OCI-M1 (cell line): ENCODE results near the gene HP.
A peak's percentile ranks its signal among the peaks of the same experiment; 100 is the strongest.
"Not testable (repeated sequence)": the region's sequence is repeated elsewhere in the genome, so short reads cannot be mapped to it uniquely, and the experiment has no call there.

ENCODE experiments used
- DNase-seq: peaks from one replicate; lab custom pipeline; 2025; lab: John Stamatoyannopoulos, UW

The HP gene, protein sequence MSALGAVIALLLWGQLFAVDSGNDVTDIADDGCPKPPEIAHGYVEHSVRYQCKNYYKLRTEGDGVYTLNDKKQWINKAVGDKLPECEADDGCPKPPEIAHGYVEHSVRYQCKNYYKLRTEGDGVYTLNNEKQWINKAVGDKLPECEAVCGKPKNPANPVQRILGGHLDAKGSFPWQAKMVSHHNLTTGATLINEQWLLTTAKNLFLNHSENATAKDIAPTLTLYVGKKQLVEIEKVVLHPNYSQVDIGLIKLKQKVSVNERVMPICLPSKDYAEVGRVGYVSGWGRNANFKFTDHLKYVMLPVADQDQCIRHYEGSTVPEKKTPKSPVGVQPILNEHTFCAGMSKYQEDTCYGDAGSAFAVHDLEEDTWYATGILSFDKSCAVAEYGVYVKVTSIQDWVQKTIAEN

DNA sequence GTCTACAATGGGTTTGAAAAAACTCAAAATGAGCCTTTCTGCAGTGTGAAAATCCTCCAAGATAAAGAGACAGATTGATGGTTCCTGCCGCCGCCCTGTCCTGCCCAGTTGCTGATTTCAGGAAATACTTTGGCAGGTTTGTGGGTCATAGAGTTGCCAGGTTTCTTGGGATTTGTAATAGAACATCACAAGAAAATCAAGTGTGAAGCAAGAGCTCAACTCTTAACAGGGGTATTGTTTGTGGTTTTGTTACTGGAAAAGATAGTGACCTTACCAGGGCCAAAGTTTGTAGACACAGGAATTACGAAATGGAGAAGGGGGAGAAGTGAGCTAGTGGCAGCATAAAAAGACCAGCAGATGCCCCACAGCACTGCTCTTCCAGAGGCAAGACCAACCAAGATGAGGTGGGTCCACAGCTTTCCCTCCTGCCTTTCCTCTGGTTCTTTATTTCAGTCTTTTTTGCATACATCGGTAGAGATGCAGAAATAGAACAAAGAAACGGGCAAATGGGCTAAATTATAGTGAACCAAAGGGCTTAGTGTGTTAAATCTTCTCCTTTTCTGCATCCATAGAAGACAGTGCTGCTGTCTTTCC, at the start of gene HP:
Gene HP (plus strand): TSS at position 252 of the 594 bp plus-strand sequence. CDS start 148 bp downstream, at position 400.
- DNase-seq = peak; percentile 47

DNA sequence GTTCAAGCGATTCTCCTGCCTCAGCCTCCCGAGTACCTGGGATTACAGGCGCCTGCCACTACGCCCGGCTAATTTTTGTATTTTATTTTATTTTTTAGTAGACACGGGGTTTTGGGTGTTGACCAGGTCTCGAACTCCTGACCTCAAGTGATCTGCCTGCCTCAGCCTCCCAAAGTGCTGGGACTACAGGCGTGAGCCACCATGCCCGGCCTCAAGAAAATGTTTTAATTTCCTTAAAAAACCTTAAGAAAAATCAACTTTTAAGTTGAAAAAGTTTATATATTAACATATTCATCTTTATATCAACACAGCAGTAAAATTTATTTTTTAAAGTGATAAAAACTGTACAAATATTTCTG, 46.3 kb upstream of the HP start:
- DNase-seq = not testable (repeated sequence)

DNA sequence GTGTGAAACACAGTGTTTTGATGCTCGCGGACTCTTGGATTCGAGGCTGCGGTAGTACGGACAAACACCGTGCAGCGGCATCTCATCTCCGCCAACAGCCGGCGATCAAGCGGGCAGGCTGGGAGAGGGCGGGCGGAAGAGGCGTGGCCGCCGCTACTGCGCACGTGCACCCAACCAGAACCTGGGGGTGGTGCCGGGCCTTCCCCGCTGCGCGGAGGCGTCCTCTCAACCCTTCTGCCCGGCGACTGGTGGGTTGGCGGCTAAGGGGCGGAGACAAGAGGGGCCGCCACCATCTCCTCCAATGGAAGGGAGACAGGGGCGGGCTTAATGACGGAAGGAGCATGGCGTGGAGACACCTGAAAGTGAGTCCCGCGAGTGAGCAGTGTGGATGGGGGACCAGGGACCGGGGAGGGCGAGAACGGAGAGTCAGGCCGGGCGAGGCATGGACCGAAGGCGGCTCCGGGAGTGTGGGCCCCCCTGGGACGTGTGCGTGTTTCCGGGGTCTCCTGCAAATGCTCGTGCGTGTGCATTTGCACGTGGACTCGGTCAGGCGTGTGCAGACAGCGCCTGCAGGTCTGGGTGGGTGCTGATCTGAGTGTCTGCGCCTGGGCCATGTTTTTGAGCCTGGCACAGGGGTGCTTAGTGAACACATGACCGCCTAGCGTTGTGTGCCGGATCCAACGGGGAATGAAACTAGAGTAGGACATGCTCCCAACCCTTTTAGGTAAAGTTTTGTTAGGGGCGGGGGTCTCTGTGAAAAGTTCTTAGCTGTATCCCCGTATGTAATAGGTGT, 45.7 kb upstream of the HP start, which contains the start of gene DHODH:
Gene DHODH (plus strand): TSS at position 321 of the 793 bp plus-strand sequence. CDS start 21 bp downstream, at position 342.
- DNase-seq = peak; percentile 98

DNA sequence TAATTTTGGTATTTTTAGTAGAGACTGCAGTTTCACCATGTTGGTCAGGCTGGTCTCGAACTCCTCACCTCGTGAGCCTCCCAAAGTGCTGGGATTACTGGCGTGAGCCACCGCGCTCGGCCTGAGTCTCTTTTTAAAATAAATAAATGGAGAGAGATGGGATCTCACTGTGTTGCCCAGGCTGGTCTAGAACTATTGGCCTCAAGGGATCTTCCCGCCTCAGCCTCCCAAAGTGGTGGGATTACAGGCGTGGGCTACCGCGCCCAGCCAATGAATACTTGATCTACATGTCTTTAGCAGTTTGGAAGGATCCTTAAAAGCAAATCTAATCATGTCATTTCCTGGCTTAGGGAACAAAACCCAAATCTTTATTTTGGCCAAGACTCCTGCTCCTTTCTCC, 44.5 kb upstream of the HP start:
- DNase-seq = no peak

DNA sequence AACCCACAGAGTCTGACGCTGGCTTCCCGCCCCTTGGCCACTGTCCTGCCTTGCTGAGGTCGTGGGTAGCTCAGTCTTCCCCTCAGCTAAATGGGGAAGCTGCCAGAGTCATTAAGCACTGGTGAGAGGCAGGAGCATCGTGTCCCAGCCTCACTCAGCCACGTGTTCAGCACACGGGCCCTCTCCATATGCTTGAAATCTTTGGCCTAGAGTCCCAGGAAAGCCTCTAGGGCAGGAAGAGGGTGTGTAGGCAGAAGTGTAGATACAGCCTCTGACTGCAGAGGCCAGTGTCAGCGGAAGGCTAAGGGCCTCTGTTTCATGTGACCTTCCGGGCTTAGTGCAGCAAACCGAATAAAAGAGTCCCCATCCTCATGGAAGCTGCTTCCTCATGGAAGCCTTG, 41.7 kb upstream of the HP start:
- no peak for DNase-seq

DNA sequence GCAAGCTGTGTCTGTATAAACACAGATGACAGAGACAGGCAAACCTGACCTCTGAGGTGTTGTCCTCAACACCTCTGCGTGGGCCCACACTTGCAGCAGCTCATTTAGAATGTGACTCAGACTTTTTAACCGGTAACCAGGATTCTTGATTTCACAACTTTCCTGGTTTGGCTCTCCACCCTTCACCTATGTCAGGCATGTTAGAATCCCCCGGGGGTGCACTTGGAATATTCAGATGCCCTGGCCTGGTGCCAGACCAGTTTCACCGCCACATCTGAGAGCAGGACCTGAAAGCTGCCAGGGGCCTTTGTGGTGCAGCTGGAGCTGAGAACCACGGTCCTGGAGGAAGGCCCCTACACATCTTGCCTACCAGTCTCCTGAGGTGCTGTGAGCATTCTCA, 40.9 kb upstream of the HP start:
- DNase-seq = no peak

DNA sequence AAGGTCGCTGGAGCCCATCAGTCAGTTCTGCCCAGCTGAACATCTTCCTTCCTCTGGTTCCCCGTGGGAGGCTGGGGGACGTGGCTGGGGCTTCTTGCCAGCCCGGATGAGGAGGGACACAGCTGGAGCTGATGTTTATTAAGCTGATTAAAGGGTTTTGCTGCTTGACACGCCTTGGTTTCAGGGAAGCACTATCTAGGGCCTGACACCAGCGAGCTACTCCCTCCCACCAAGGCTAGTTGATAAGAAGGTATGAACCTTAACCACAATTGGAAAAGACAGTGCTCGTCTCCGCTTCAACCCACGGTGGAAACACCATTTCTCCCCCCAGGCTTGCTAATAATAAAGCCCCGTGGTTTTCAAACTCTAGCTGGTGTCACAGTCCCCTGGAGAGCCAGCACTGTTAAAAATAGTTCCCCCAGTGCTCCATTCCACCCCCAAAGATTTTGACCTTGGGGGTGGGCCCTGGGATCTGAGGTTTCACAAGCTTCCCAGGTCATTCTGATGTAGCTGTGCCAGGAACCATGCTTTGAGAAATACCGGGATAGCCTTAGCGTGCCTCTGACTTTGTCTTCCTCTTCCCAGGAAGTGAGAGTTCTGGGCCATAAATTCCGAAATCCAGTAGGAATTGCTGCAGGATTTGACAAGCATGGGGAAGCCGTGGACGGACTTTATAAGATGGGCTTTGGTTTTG, 40.3 kb upstream of the HP start:
- DNase-seq = peak; percentile 80

DNA sequence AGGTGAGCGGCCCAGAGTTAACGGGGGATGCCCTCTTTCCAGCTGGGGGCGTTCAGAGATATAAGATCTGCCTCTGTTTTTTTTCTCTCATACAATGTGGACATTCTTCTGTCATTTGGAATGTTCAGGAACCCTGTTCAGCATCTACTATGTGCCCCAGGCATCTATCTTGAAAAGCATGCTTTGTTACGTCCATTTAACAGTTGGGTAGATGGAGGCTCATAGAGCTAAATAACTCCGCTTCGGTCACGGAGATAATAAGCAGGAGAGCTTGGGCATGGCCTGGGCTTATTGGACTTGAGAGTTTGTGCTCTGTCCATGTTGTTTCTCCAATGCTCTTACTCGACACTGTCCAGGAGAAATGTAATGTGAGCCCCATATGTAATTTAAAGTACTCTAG, 39.6 kb upstream of the HP start:
- DNase-seq = no peak

DNA sequence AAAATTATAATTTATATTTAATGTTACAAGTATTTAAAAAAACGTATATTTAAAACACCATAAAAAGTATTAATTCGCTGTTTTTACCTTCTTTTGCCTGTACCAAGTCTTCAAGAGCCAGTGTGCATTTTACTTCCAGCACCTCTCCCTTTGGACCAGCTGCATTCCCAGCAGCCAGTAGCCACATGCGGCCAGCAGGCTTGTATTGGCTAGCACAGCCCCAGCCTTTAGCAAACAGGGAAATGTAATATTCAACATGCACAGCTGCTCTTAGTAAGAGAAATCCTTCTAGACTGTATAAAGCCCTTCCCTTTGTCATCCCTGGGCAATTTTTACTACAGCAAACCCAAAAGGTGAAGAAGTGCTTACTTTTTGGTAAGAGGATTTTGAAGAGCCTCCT, 39.2 kb upstream of the HP start:
- no peak for DNase-seq

DNA sequence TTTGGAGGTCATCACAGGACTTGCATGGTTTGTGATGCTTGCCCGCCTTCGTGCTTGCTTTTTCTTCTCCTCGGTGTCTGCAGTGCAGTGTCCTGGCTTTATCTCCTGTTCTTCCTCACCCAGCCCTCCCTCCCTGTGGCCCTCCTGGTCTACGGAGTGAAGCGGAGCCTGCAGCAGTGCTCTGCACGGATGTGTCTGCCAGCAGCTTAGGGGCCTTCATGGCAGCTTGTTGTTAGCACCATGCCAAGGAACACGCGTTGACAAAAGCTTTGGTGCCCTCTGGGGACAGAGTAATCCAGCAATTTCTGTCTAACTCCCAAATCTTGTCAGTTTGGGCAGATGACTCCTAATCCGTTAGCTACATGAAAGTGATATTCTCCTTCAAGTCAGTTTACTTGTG, 35.8 kb upstream of the HP start:
- DNase-seq = no peak

DNA sequence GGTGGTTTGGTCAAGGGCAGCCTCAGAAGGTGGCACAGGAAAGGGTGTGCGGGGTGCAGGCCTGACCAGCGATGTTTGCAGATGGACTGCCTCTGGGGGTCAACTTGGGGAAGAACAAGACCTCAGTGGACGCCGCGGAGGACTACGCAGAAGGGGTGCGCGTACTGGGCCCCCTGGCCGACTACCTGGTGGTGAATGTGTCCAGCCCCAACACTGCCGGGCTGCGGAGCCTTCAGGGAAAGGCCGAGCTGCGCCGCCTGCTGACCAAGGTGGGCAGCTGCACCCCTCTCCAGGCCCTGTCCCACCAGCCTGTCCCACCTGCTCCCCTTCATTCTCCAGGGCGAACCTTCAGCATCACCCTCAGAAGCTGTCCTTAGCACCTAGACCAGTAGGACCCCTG, 33.3 kb upstream of the HP start:
- no peak for DNase-seq

DNA sequence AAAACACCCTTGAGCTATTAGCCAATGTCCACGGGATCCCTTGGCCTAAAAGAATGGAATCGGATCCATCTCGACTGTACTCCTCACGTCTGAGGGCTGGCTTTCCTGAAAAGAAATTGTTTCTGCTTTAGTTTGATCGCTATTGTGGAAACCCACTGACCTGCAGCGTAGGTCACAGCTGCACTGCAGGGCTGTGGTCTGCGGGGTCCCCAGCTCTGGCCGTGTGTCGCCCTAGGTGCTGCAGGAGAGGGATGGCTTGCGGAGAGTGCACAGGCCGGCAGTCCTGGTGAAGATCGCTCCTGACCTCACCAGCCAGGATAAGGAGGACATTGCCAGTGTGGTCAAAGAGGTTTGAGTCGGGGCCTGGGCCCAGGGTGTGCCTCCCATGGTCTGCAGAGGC, 32.2 kb upstream of the HP start:
- no peak for DNase-seq

DNA sequence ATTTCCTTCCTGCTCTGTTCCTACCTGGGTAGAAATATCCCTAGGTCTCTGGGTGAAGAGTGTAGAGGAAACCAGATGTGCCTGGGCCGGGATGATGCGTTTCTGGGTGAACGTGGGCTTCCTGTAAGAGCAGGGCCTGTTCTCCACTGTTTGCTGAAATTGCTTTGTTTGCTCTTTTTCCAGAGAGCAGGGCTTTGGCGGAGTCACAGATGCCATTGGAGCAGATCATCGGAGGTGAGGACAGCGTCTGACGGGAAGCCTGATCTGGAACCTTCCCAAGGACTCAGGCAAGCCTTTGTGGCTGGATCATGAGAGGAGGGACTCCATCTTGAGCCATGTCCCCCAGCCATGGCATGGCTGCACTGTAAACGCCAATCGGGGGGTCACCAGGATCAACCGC, 30.3 kb upstream of the HP start:
- DNase-seq = no peak

DNA sequence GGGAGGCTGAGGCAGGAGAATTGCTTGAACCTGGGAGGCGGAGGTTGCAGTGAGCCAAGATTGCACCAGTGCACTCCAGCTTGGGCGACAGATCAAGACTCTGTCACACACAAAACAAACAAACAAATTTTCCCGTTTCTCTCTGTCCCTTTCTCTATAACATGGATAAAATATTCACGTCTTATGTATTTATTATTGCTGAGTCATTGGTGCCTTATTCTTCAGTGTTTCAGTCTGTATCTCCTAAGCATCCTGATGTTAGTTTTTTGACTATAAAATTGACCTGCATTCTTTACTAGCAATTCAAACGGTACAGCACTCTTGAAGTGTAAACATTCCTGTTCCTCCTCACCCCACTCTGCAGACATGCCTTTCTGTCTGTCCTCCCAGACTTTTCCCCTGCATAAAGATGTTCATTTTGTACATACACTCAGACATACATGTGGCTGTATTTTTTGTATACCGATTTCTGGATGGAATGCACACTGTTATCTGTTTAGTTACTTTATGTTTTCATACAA, 29.4 kb upstream of the HP start:
- DNase-seq = no peak

DNA sequence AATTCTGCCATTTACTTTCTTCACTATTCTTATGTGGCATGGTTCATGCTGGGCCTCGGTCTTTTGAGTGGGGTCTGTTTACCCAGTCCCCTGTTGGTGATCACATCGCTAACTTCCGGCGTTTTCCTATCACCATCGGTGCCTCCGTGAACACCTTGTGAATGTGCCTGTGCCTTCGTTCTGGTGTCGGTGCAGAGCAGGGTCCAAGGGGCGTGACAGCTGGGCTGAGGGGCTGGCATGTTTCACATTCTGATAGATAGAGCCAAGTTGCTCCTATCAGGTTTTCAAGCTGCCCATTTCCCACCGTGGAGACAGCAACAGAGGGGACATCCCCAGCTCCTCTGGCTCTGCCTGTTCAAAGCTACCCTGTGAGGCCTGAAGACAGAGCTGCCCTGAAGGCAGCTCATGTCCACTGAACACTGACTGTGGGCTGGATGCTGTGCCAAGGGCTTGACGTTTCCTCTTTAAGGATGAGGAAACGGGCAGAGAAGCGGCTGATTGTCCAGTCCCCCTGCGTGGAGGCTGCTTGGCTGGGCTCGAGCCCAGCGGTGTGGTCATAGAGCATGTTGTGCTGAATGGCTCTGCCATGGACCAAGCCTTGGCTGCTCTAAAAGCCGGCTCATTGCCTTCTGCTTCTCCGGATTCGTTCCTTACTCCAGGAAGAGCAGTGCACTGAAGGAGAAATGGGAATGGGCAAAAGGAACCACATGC, 28.7 kb upstream of the HP start:
- no peak for DNase-seq

DNA sequence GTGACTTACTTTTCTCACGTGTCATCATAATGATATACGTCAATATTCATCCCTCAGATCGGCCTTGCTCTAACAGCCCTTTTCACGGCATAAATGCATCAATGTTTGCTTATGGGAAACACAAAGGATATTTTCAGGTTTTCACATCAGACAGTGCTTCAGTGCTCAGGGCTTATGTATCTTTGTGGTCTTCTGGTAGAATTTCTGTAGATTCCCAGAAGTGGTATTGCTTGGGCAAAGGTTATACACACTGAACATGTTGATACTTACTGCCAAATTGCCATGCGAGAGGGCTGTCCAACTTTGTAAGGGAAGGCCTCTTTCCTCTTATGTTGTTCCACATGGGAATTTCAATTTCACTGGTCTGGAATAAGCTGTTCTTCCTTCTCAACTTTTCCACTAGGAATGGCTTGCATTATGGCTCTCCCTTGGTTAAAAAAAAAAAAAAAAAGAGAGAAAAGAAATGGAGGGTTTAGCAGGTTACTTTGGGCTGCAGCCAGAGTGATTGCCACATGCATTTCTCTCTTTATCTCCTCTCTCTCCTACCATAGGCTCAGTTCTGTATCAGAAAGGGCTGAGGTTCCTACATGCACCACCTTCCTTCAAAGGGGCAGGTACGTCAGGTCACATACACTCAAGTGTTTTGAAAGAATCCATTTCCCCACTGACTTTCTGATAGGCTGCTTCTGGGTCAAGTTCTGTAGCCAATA, 26.5 kb upstream of the HP start:
- DNase-seq = no peak

DNA sequence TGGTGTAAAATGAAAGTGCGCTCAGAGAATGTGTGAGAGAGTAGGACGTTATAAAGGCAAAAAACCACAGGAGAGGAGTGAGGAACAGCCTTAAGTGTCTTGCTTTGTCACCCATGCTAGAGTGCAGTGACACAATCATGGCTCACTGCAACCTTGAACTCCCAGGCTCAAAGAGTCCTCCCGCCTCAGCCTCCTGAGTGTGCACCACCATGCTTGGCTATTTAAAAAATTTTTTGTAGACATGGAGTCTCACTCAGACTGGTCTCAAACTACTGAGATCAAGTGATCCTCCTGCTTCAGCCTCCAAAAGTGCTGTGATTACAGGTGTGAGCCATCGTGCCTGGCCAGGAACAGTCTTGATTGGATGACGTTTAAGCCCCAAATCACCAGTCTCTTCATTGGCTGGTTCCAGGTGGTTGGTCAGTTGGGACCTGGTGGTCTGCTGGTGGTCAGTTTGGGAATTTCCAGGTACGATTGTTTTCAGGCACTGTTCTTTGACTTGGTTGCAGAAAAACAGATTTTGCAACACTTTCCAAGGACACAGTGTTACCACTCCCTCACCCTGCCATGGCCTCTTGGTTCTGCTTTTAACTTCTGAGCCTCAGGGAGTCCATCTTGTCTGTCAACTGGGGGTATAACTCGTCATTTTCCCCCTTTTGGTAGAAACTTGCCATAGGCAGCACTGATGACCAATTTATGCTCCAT, 24.6 kb upstream of the HP start:
- DNase-seq = no peak

DNA sequence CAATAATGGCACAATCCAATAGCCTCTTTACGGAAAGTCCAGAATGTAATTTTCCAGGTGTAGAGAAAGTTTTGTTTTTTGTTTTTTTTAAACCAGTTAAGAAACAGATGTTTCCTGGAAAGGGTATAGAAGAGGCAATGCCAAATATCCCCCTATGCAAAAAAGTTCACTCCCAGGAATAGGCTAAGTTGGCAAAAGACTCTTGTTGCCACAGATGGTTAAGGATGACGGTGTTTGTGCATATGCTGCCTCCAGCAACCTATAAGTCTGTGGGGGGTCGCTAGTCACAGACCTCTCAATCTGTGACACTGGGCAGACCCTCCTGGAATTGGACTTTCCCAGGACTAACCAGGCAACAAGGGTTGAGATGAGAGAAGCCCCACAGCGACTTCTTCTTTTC, 20.9 kb upstream of the HP start:
- no peak for DNase-seq

DNA sequence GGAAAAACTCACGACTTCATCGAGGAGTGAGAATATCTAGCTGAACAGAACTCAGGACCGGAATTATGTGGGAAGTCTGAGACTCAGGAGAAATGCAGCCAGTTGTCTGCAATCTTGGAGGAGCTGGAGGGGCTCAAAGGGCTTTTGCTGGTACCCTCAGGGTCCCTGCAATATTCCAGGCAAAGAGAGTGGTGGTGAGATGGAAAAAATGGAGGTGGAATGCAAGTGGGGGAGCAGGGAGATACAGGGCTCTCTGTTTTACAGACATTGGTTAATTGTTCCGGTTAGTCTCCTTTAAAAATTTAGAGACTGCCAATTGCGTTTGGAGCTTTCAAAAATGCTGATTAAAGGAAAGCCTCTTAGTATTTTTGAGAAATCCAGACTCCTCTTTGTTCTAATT, 18.2 kb upstream of the HP start:
- no peak for DNase-seq

DNA sequence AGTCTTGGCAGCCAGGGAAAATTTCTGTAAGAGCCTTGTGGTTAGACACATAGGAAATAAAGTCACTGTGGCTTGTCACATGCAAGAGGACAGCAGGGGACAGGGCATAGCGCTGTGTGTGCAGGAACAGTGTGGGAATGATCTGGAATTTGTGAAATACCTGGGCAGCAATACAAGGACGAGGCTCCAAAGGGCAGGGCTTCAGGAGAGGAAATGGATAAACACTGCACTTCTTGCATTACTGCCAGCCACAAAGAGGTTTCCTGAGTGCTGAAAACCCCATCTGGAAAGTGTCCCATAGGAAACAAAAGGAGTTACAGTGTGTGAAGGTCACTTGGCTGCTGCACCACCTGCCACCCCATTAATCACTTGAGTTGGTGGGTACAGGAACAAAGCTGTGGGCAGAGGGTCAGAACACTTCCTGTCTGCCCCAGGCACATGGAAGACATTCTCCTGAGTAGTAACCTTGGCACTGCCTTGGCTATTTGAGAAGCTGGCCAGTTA, 12.1 kb upstream of the HP start:
- no peak for DNase-seq
